ENCODE data around the gene ONECUT3. TPM values are rescaled to one million over a fixed set of nuclear protein-coding genes. Genes with fewer than 3 reads are reported as not detected.

The ONECUT3 gene
- total RNA-seq, 2 experiments from 2014 or later, result not detected

DNA sequence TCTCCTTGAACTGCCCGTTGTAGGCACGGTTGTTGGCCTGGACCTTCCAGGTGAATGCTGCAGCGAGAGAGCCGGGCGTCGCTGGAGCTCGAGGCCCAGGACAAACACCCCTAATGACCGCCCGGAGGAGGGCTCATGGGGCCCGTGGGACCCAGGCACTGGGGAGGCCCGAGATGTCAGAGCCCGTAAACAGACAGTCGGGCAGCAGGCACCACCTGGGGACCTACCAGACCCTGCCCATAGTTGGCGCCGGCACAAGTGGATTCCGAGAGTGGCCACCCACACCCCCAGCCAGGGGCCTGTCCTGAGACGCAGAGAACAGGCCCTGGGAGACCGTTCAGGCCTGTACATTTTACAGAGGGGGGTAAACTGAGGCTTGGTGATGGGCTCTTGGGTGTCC is 56.4 kb downstream of the ONECUT3 start:
- H3K79me2 ChIP-seq (ENCODE audit: insufficient read depth, low read depth, low read length), result no peaks in the 10 kb centered on the region
- H4K20me1 ChIP-seq (ENCODE audit: insufficient read depth, low read length), result no peaks in the 10 kb centered on the region
- no peak overlapping the region for H3K27ac ChIP-seq (ENCODE audit: low read depth, low read length, poor library complexity, severe bottlenecking)
- H2AFZ ChIP-seq (ENCODE audit: low read length), result no peak overlapping the region
- no peak overlapping the region for H3K4me3 ChIP-seq (ENCODE audit: low read depth, low read length, poor library complexity, severe bottlenecking)
- ChIA-PET CTCF (ENCODE audit: unreplicated experiment) (no interaction called here), POLR2A (no interaction called here)
- no peaks in the 10 kb centered on the region for H3K9me2 ChIP-seq (ENCODE audit: insufficient read depth, low read length)
- peaks cover 2% of the 10 kb centered on the region; the same call in 1 of the 2 replicates for H3K36me3 ChIP-seq (ENCODE audit: insufficient read depth, low read length)
- no TSS peak for BruUV-seq (replicated peaks)
- TF ChIP-seq, protein P1, sequence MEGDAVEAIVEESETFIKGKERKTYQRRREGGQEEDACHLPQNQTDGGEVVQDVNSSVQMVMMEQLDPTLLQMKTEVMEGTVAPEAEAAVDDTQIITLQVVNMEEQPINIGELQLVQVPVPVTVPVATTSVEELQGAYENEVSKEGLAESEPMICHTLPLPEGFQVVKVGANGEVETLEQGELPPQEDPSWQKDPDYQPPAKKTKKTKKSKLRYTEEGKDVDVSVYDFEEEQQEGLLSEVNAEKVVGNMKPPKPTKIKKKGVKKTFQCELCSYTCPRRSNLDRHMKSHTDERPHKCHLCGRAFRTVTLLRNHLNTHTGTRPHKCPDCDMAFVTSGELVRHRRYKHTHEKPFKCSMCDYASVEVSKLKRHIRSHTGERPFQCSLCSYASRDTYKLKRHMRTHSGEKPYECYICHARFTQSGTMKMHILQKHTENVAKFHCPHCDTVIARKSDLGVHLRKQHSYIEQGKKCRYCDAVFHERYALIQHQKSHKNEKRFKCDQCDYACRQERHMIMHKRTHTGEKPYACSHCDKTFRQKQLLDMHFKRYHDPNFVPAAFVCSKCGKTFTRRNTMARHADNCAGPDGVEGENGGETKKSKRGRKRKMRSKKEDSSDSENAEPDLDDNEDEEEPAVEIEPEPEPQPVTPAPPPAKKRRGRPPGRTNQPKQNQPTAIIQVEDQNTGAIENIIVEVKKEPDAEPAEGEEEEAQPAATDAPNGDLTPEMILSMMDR (conservative IDR thresholded peaks at IDR 0.05; ENCODE audit: low read length), result no peak
- no peak for TF ChIP-seq EZH2phosphoT487 (IDR thresholded peaks at IDR 0.05; ENCODE audit: borderline replicate concordance, low read depth, low read length)
- H3K4me2 ChIP-seq (ENCODE audit: low read length), result no peak overlapping the region
- peaks cover 18% of the 10 kb centered on the region for H3K4me1 ChIP-seq (ENCODE audit: insufficient read depth, low read length, poor library complexity, severe bottlenecking)
- H3K9me3 ChIP-seq (ENCODE audit: low read length), result no peaks in the 10 kb centered on the region
- DNase-seq (ENCODE audit: low spot score), result no peak
- intact Hi-C loops (cut with micrococcal nuclease; ENCODE audit: unreplicated experiment), result loop anchor here (5.0 kb wide), 1 partner anchor 202 kb away; the partner anchor contains the start of gene UQCR11

DNA sequence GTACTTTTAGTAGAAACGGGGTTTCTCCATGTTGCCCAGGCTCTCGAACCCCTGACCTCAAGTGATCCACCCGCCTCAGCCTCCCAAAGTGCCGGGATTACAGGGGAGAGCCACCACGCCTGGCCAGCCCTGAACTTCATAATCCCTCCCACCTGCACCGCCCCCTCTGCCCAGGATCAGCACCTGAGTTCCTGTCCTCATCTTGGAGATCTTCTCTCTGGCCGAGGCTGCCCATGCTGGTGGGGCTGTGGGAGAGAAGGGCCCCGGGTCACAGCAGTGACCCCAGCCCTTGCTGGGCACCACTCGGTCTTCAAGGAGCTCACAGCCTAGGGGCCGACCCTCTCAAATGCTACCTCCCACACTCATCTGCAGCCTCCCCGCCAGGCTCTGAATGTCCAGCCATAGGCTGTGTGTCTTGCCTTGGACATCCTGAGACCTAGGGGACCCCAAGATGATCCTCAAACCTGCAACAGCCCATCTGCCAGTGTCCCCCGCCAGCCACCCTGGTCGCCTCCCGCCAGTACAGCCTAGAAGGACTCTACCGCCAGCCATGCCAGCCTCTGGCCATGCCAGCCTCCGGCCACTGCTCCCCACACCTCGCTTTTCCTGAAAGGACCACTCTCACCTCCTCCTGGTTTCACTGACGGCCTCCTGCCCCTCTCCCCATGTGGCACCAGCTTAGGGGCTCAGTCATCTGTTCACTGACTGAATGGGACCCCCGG is 57.3 kb downstream of the ONECUT3 start:
- no TSS peak for BruUV-seq (replicated peaks)
- POLR2A ChIA-PET, result no interaction called here

More for the DNA sequence above, 57.3 kb downstream of the ONECUT3 start:
- TF ChIP-seq, protein P1 (conservative IDR thresholded peaks at IDR 0.05; ENCODE audit: low read length), result no peak
- no peak for TF ChIP-seq EZH2phosphoT487 (IDR thresholded peaks at IDR 0.05; ENCODE audit: borderline replicate concordance, low read depth, low read length)
- peaks cover 6% of the 10 kb centered on the region; the same call in 1 of the 2 replicates for H3K36me3 ChIP-seq (ENCODE audit: insufficient read depth, low read length)
- CTCF ChIA-PET (ENCODE audit: unreplicated experiment), result interaction anchor here (0.6 kb wide), 1 partner anchor 29 kb away, joined by 4 read pairs; no protein-coding TSS in a partner anchor
- H3K4me3 ChIP-seq (ENCODE audit: low read depth, low read length, poor library complexity, severe bottlenecking), result no peak overlapping the region
- H4K20me1 ChIP-seq (ENCODE audit: insufficient read depth, low read length), result no peaks in the 10 kb centered on the region
- H3K9me2 ChIP-seq (ENCODE audit: insufficient read depth, low read length), result no peaks in the 10 kb centered on the region
- DNase-seq (ENCODE audit: low spot score), result no peak
- no peak overlapping the region for H2AFZ ChIP-seq (ENCODE audit: low read length)
- H3K4me1 ChIP-seq (ENCODE audit: insufficient read depth, low read length, poor library complexity, severe bottlenecking), result peaks cover 18% of the 10 kb centered on the region
- no peaks in the 10 kb centered on the region for H3K9me3 ChIP-seq (ENCODE audit: low read length)
- H3K27ac ChIP-seq (ENCODE audit: low read depth, low read length, poor library complexity, severe bottlenecking), result no peak overlapping the region
- H3K79me2 ChIP-seq (ENCODE audit: insufficient read depth, low read depth, low read length), result no peaks in the 10 kb centered on the region
- H3K4me2 ChIP-seq (ENCODE audit: low read length), result no peak overlapping the region
- intact Hi-C loops (cut with micrococcal nuclease; ENCODE audit: unreplicated experiment), result loop anchor here (5.0 kb wide), 1 partner anchor 203 kb away; the partner anchor contains the start of gene UQCR11

Data from OCI-LY7 (cell line).